ENCODE data around the gene PARP4. TPM values are rescaled to one million over a fixed set of nuclear protein-coding genes. Genes with fewer than 3 reads are reported as not detected.
"Not testable (repeated sequence)": the region's sequence is repeated elsewhere in the genome, so short reads cannot be mapped to it uniquely, and the experiment has no call there.

PARP4 gene
- total RNA-seq, 1 experiment from 2014 or later, result 76.0 TPM

DNA sequence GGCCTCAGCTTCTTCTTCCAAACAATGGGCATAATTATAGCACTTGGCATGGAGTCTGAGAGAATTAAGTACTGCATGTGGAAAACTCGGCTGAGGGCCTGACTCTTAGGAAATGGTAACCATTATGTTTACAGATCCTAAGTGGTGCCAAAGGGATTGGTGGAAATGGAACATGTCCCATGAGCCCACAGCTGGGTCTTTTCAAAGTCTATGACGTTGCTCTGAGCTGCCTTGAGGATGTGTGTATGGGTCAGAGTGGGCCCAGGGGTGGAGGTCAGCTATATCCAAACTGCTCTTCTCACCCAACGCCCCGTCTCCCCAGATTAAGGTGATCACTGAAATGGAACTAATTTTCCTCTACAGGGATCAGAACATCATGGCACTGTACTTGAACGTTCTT is 40.4 kb downstream of the PARP4 start:
- H3K9me2 ChIP-seq (ENCODE audit: insufficient read depth); POLR2A ChIA-PET; H3K79me2 ChIP-seq (ENCODE audit: insufficient read depth, low read length); intact Hi-C loops (cut with micrococcal nuclease); H4K20me1 ChIP-seq (ENCODE audit: insufficient read depth); CTCF ChIA-PET; RAD21 ChIA-PET (ENCODE audit: low non-redundant PET in 1 of 2, low total read pairs in 2 of 2, uncharacterized antibody in 2 of 2, unreplicated experiment in 2 of 2); H3K9me3 ChIP-seq (ENCODE audit: control insufficient read depth in 1 of 2, insufficient read depth in 1 of 2, low read depth in 1 of 2, low read length in 2 of 2); DNase-seq (ENCODE audit: low read depth, low spot score); H3K27me3 ChIP-seq (ENCODE audit: insufficient read depth, low read length); H3K27ac ChIP-seq (ENCODE audit: low read depth, low read length); H3K4me3 ChIP-seq (replicated peaks in 1 of 2; ENCODE audit: low read depth in 1 of 2, low read length in 2 of 2); H3K4me2 ChIP-seq (ENCODE audit: low read length); ATAC-seq; H2AFZ ChIP-seq (ENCODE audit: low read depth, low read length, poor library complexity, severe bottlenecking); H3K9ac ChIP-seq (ENCODE audit: low read length); H3K4me1 ChIP-seq (ENCODE audit: control insufficient read depth in 1 of 2, insufficient read depth in 2 of 2, low read length in 2 of 2); BruUV-seq (replicated peaks): not testable (repeated sequence)
- H3K36me3 ChIP-seq (ENCODE audit: control insufficient read depth in 1 of 2, insufficient read depth in 2 of 2, low read length in 2 of 2), result peaks cover 40 to 43% of the 10 kb centered on the region in 2 experiments

DNA sequence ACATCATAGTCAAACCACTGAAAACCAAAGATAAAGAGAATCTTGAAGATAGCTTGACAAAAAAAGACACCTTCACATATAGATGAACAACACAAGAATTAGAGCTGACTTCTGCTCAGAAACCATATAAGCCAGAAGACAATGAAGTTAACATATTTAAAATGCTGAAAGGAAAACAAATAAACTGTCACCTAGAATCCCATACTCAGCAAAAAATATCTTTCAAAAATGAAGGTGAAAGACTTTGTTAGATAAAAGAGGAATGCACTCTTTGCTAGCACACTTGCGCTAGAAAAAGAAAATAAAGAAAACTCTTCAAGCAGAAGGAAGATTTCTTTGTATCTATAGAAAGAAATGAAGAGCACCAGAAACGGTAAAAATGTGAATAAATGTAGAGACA is 49.5 kb downstream of the PARP4 start:
- no TSS peak for BruUV-seq (replicated peaks)
- Histone ChIP-seq H4K20me1 (ENCODE audit: insufficient read depth) (no peaks in the 10 kb centered on the region), H2AFZ (ENCODE audit: low read depth, low read length, poor library complexity, severe bottlenecking) (no peak overlapping the region), H3K4me3 (replicated peaks in 1 of 2; ENCODE audit: low read depth in 1 of 2, low read length in 2 of 2) (no peak overlapping the region), H3K9ac (ENCODE audit: low read length) (no peak overlapping the region), H3K36me3 (ENCODE audit: control insufficient read depth in 1 of 2, insufficient read depth in 2 of 2, low read length in 2 of 2) (peaks cover 17 to 18% of the 10 kb centered on the region in 2 experiments), H3K9me2 (ENCODE audit: insufficient read depth) (no peaks in the 10 kb centered on the region), H3K27me3 (ENCODE audit: insufficient read depth, low read length) (no peaks in the 10 kb centered on the region), H3K9me3 (ENCODE audit: control insufficient read depth in 1 of 2, insufficient read depth in 1 of 2, low read depth in 1 of 2, low read length in 2 of 2) (no peaks in the 10 kb centered on the region), H3K27ac (ENCODE audit: low read depth, low read length) (no peak overlapping the region), H3K79me2 (ENCODE audit: insufficient read depth, low read length) (no peaks in the 10 kb centered on the region), H3K4me1 (ENCODE audit: control insufficient read depth in 1 of 2, insufficient read depth in 2 of 2, low read length in 2 of 2) (no peaks in the 10 kb centered on the region), H3K4me2 (ENCODE audit: low read length) (no peak overlapping the region)
- CTCF ChIA-PET, result no interaction called here
- RAD21 ChIA-PET (ENCODE audit: low non-redundant PET in 1 of 2, low total read pairs in 2 of 2, uncharacterized antibody in 2 of 2, unreplicated experiment in 2 of 2), result no interaction called here
- intact Hi-C loops (cut with micrococcal nuclease), result loop anchor here (5.0 kb wide), 1 partner anchor 36 kb away; no protein-coding TSS in a partner anchor
- no peak for DNase-seq (ENCODE audit: low read depth, low spot score)
- ATAC-seq, result no peak
- POLR2A ChIA-PET, result no interaction called here
- TF ChIP-seq EZH2phosphoT487 (IDR thresholded peaks at IDR 0.05; ENCODE audit: borderline replicate concordance) (no peak), EZH2 (IDR thresholded peaks at IDR 0.05) (no peak), YY1 (IDR thresholded peaks at IDR 0.05; ENCODE audit: extremely low read depth, insufficient replicate concordance, low read depth, low read length) (no peak), CEBPB (IDR thresholded peaks at IDR 0.05; ENCODE audit: low read depth) (no peak), TCF7L2 (IDR thresholded peaks at IDR 0.05; ENCODE audit: borderline replicate concordance, extremely low read depth, insufficient read depth, insufficient read length) (no peak), POLR2AphosphoS5 (IDR thresholded peaks at IDR 0.05; ENCODE audit: low read depth, low read length) (no peak), EGR1 (IDR thresholded peaks at IDR 0.05; ENCODE audit: low read depth) (no peak), ZFX (IDR thresholded peaks at IDR 0.05) (no peak), CBX3 (IDR thresholded peaks at IDR 0.05; ENCODE audit: low read depth) (no peak), POLR2A (IDR thresholded peaks at IDR 0.05; ENCODE audit: borderline replicate concordance, extremely low read depth, insufficient read depth, insufficient read length) (no peak), RAD21 (IDR thresholded peaks at IDR 0.05; ENCODE audit: low read depth) (no peak), JUND (IDR thresholded peaks at IDR 0.05) (no peak), SIN3A (IDR thresholded peaks at IDR 0.05; ENCODE audit: low read depth) (no peak), ZNF274 (IDR thresholded peaks at IDR 0.05; ENCODE audit: low read depth, low read length) (no peak), FOSL1 (IDR thresholded peaks at IDR 0.05; ENCODE audit: low read depth) (no peak), SP1 (IDR thresholded peaks at IDR 0.05; ENCODE audit: low read depth) (no peak)
- TF ChIP-seq, protein P1, sequence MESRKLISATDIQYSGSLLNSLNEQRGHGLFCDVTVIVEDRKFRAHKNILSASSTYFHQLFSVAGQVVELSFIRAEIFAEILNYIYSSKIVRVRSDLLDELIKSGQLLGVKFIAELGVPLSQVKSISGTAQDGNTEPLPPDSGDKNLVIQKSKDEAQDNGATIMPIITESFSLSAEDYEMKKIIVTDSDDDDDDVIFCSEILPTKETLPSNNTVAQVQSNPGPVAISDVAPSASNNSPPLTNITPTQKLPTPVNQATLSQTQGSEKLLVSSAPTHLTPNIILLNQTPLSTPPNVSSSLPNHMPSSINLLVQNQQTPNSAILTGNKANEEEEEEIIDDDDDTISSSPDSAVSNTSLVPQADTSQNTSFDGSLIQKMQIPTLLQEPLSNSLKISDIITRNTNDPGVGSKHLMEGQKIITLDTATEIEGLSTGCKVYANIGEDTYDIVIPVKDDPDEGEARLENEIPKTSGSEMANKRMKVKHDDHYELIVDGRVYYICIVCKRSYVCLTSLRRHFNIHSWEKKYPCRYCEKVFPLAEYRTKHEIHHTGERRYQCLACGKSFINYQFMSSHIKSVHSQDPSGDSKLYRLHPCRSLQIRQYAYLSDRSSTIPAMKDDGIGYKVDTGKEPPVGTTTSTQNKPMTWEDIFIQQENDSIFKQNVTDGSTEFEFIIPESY (IDR thresholded peaks at IDR 0.05; ENCODE audit: extremely low read depth, insufficient replicate concordance, low read length), result no peak
- TF ChIP-seq, protein P2, sequence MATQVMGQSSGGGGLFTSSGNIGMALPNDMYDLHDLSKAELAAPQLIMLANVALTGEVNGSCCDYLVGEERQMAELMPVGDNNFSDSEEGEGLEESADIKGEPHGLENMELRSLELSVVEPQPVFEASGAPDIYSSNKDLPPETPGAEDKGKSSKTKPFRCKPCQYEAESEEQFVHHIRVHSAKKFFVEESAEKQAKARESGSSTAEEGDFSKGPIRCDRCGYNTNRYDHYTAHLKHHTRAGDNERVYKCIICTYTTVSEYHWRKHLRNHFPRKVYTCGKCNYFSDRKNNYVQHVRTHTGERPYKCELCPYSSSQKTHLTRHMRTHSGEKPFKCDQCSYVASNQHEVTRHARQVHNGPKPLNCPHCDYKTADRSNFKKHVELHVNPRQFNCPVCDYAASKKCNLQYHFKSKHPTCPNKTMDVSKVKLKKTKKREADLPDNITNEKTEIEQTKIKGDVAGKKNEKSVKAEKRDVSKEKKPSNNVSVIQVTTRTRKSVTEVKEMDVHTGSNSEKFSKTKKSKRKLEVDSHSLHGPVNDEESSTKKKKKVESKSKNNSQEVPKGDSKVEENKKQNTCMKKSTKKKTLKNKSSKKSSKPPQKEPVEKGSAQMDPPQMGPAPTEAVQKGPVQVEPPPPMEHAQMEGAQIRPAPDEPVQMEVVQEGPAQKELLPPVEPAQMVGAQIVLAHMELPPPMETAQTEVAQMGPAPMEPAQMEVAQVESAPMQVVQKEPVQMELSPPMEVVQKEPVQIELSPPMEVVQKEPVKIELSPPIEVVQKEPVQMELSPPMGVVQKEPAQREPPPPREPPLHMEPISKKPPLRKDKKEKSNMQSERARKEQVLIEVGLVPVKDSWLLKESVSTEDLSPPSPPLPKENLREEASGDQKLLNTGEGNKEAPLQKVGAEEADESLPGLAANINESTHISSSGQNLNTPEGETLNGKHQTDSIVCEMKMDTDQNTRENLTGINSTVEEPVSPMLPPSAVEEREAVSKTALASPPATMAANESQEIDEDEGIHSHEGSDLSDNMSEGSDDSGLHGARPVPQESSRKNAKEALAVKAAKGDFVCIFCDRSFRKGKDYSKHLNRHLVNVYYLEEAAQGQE (IDR thresholded peaks at IDR 0.05; ENCODE audit: low read depth), result no peak

All from HCT116 (cell line).